ENCODE data around the gene CNTFR.

GRCh38 chr9:34572628-34573027 lies 16.9 kb downstream of the CNTFR start:
- TF ChIP-seq POLR2AphosphoS5 (IDR thresholded peaks at IDR 0.05; ENCODE audit: low read length): no peak
- no peak for TF ChIP-seq CTCF (IDR thresholded peaks at IDR 0.05 in 2 of 3, conservative IDR thresholded peaks at IDR 0.05 in 1 of 3; ENCODE audit: control insufficient read depth in 2 of 3, extremely low read depth in 1 of 3, insufficient read depth in 1 of 3, low read depth in 3 of 3, low read length in 3 of 3)
- TF ChIP-seq BACH1 (IDR thresholded peaks at IDR 0.05; ENCODE audit: borderline replicate concordance): no peak
- TF ChIP-seq TAF1 (IDR thresholded peaks at IDR 0.05; ENCODE audit: borderline replicate concordance, low read depth, low read length): no peak
- no peak for TF ChIP-seq USF2 (IDR thresholded peaks at IDR 0.05; ENCODE audit: borderline replicate concordance, low read depth, low read length)
- no peak for TF ChIP-seq POLR2A (IDR thresholded peaks at IDR 0.05; ENCODE audit: low read depth, low read length)
- no peak for TF ChIP-seq ZBTB4 (CRISPR knock-in tag; IDR thresholded peaks at IDR 0.05)
- no peak for TF ChIP-seq DPF2 (IDR thresholded peaks at IDR 0.05)
- no peak for TF ChIP-seq ZBED1 (IDR thresholded peaks at IDR 0.05; ENCODE audit: borderline replicate concordance)
